GM23338 (cell line): Measurements from ENCODE around the gene GUCA2A. TPM values are rescaled to one million over a fixed set of nuclear protein-coding genes. Genes with fewer than 3 reads are reported as not detected.

ENCODE experiments used
- ATAC-seq: fragments of 200-7000 bp; cut with Tn5 transposase; 3 replicates; pipeline ENCODE4 v1.9.1; 2020
- DNase-seq: peaks from one replicate; pipeline ENCODE4 v3.0.0-alpha.2; 2015; ENCODE audit warnings: low spot score
- H2AFZ ChIP-seq: fragments of 200-600 bp; sonication (generic); 2 replicates; pipeline ENCODE4 v1.8.0; 2016; ENCODE audit warnings: antibody characterized with exemption, mild to moderate bottlenecking, moderate library complexity
- H3F3A ChIP-seq: fragments of 200-600 bp; sonication (generic); replicated peaks from 2 replicates; pipeline ENCODE4 v1.8.0; 2017; ENCODE audit warnings: antibody characterized with exemption, mixed run types, low read depth
- H3K27ac ChIP-seq: fragments of 200-600 bp; sonication (generic); 2 replicates; pipeline ENCODE4 v1.6.1; 2016; ENCODE audit warnings: low read depth
- H3K27me3 ChIP-seq: fragments of 200-600 bp; sonication (generic); 2 replicates; pipeline ENCODE4 v1.8.0; 2016; ENCODE audit warnings: mild to moderate bottlenecking, mixed run types, moderate library complexity; ENCODE audit not compliant: insufficient read depth
- H3K36me3 ChIP-seq: fragments of 200-600 bp; sonication (generic); 2 replicates; pipeline ENCODE4 v1.8.0; 2016; ENCODE audit warnings: mild to moderate bottlenecking; ENCODE audit not compliant: insufficient read depth
- H3K4me1 ChIP-seq: fragments of 200-600 bp; sonication (generic); 2 replicates; pipeline ENCODE4 v1.8.0; 2016; ENCODE audit warnings: mild to moderate bottlenecking, moderate library complexity; ENCODE audit not compliant: insufficient read depth
- H3K4me2 ChIP-seq: fragments of 200-600 bp; sonication (generic); 2 replicates; pipeline ENCODE4 v1.7.1; 2017; ENCODE audit warnings: mixed run types
- H3K4me3 ChIP-seq: fragments of 200-600 bp; sonication (generic); 2 replicates; pipeline ENCODE4 v1.6.1; 2016; ENCODE audit warnings: mixed run types
- H3K79me2 ChIP-seq: fragments of 200-600 bp; sonication (generic); replicated peaks from 2 replicates; pipeline ENCODE4 v1.8.0; 2017; ENCODE audit warnings: mild to moderate bottlenecking; ENCODE audit not compliant: insufficient read depth
- H3K9me2 ChIP-seq: fragments of 200-600 bp; sonication (generic); 2 replicates; pipeline ENCODE4 v1.8.0; 2017; ENCODE audit not compliant: insufficient read depth
- H4K20me1 ChIP-seq: fragments of 200-600 bp; sonication (generic); replicated peaks from 2 replicates; pipeline ENCODE4 v1.8.0; 2017; ENCODE audit warnings: mild to moderate bottlenecking; ENCODE audit not compliant: insufficient read depth
- H3K27ac Mint-ChIP-seq: 2 replicates; pipeline ENCODE4 v1.8.0; 2020; ENCODE audit warnings: inconsistent platforms, mild to moderate bottlenecking, moderate library complexity, mixed read lengths
- H3K27me3 Mint-ChIP-seq: 3 replicates; pipeline ENCODE4 v1.8.0; 2022; ENCODE audit warnings: low read depth, mild to moderate bottlenecking, moderate library complexity, mixed read lengths, inconsistent platforms; ENCODE audit not compliant: insufficient read depth, poor library complexity
- H3K36me3 Mint-ChIP-seq: 3 replicates; pipeline ENCODE4 v1.8.0; 2021; ENCODE audit warnings: low read depth, mild to moderate bottlenecking, inconsistent platforms, moderate library complexity, mixed read lengths
- H3K4me1 Mint-ChIP-seq: 3 replicates; pipeline ENCODE4 v1.8.0; 2020; ENCODE audit warnings: mild to moderate bottlenecking, inconsistent platforms, mixed read lengths
- H3K4me3 Mint-ChIP-seq: 3 replicates; pipeline ENCODE4 v1.8.0; 2021; ENCODE audit warnings: moderate library complexity, mild to moderate bottlenecking, inconsistent platforms, mixed read lengths
- H3K9me3 Mint-ChIP-seq: 3 replicates; pipeline ENCODE4 v1.8.0; 2020; ENCODE audit warnings: moderate library complexity, mild to moderate bottlenecking, inconsistent platforms, mixed read lengths
- CTCF ChIP-seq, 2 experiments: fragments of 200-600 bp in 1 of 2; sonication (generic) in 1 of 2; conservative IDR thresholded peaks; 2 replicates each; pipeline versions ENCODE4 v1.5.1 to v1.6.1; 2016 to 2017; ENCODE audit warnings: antibody characterized with exemption in 2 of 2, low read depth in 2 of 2, mild to moderate bottlenecking in 2 of 2, moderate library complexity in 1 of 2
- ETS1 ChIP-seq: IDR thresholded peaks from 2 replicates; pipeline ENCODE4 v1.6.1; 2016; ENCODE audit warnings: antibody characterized with exemption
- EZH2 ChIP-seq: fragments of 200-600 bp; sonication (generic); IDR thresholded peaks from one replicate; pipeline ENCODE4 v1.8.0; 2017; ENCODE audit warnings: antibody characterized with exemption, mild to moderate bottlenecking, low read depth; ENCODE audit not compliant: unreplicated experiment
- EZH2phosphoT487 ChIP-seq: fragments of 200-600 bp; sonication (generic); IDR thresholded peaks from one replicate; pipeline ENCODE4 v1.8.1; 2018; ENCODE audit warnings: antibody characterized with exemption; ENCODE audit not compliant: unreplicated experiment
- JUNB ChIP-seq: IDR thresholded peaks from one replicate; pipeline ENCODE4 v1.6.1; 2016; ENCODE audit warnings: antibody characterized with exemption; ENCODE audit not compliant: unreplicated experiment
- NANOG ChIP-seq: IDR thresholded peaks from 2 replicates; pipeline ENCODE4 v1.6.1; 2016; ENCODE audit warnings: antibody characterized with exemption, borderline replicate concordance
- POLR2AphosphoS5 ChIP-seq: IDR thresholded peaks from 2 replicates; pipeline ENCODE4 v1.6.1; 2016; ENCODE audit warnings: antibody characterized with exemption, low read depth
- STAT1 ChIP-seq: IDR thresholded peaks from one replicate; pipeline ENCODE4 v1.6.1; 2016; ENCODE audit warnings: antibody characterized with exemption; ENCODE audit not compliant: unreplicated experiment
- ZNF114 ChIP-seq: fragments of 250-450 bp; sonication (Bioruptor Pico); IDR thresholded peaks from 2 replicates; pipeline ENCODE4 v1.5.0; 2020; ENCODE audit warnings: mild to moderate bottlenecking, moderate library complexity
- ZNF331 ChIP-seq: fragments of 250-450 bp; sonication (Bioruptor Pico); IDR thresholded peaks from 2 replicates; pipeline ENCODE4 v1.5.0; 2020; ENCODE audit warnings: low read depth, mild to moderate bottlenecking, moderate library complexity
- polyA plus RNA-seq: library from polyadenylated mRNA; unstranded; fragments of >200 nt; fragmentation: Nextera tagmentation; extraction: Ambion mirVana; gene quantifications from 2 replicates; pipeline ENCODE4 v1.2.1, GENCODE V29; 2016
- total RNA-seq: library from RNA; depleted of rRNA; stranded (reverse); fragments of >200 nt; shearing (Covaris generic); gene quantifications from 2 replicates; pipeline ENCODE4 v1.2.3, GENCODE V29; 2014
- TF ChIP-seq, protein P1 (sequence below): fragments of 250-450 bp; sonication (Bioruptor Pico); IDR thresholded peaks from 2 replicates; pipeline ENCODE4 v1.5.0; 2020; ENCODE audit warnings: mild to moderate bottlenecking, moderate library complexity

Gene GUCA2A
- total and polyA plus RNA-seq, 2 experiments from 2014 or later, result not detected

DNA sequence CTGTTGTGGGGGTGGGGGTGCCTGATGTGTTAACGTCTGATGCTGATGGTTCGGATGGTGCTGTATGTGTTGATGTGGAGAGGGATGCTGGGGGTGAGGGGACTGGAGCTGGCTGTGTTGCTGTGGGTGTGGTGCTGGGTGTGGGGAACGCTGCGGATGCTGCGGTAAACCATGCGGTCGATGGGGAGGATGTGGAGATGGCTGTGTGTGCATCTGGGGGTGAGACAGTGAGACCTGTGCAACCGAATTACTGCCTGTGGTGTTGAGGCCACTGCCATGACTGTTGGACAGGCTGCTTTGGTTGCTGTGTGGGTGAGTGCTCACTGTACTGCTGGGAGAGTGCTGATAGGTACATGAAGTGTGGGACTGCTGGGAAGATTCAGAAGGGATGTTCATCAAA lies 26.8 kb upstream of the GUCA2A start:
- peaks cover 4% of the 10 kb centered on the region for H3K27me3 Mint-ChIP-seq
- no peak overlapping the region for H3K27ac ChIP-seq
- no peaks in the 10 kb centered on the region for H3K4me1 ChIP-seq
- ATAC-seq (no peak), DNase-seq (no peak)
- no peaks in the 10 kb centered on the region for H3K27me3 ChIP-seq
- no peaks in the 10 kb centered on the region for H3F3A ChIP-seq
- no peak overlapping the region for H3K4me2 ChIP-seq
- H3K9me2 ChIP-seq, result no peaks in the 10 kb centered on the region
- H3K79me2 ChIP-seq, result 0 out of 2 replicates have a peak, but pooled peaks cover 3% of the 10 kb centered on the region
- H3K27ac Mint-ChIP-seq, result no peak overlapping the region
- no peaks in the 10 kb centered on the region for H3K4me1 Mint-ChIP-seq
- no peak overlapping the region for H3K4me3 Mint-ChIP-seq
- peaks cover 22% of the 10 kb centered on the region; the same call in 1 of the 2 replicates for H3K36me3 ChIP-seq
- H2AFZ ChIP-seq, result no peak overlapping the region
- no peaks in the 10 kb centered on the region for H4K20me1 ChIP-seq
- no peak overlapping the region for H3K4me3 ChIP-seq
- no peak for TF ChIP-seq EZH2phosphoT487
- no peak for TF ChIP-seq JUNB
- TF ChIP-seq ZNF331 (CRISPR knock-in tag), result no peak
- TF ChIP-seq STAT1, result no peak
- no peak for TF ChIP-seq ZNF114 (CRISPR knock-in tag)
- no peak for TF ChIP-seq NANOG
- no peak for TF ChIP-seq ETS1
- TF ChIP-seq EZH2, result no peak
- peaks cover 21% of the 10 kb centered on the region for H3K36me3 Mint-ChIP-seq
- H3K9me3 Mint-ChIP-seq, result no peaks in the 10 kb centered on the region

DNA sequence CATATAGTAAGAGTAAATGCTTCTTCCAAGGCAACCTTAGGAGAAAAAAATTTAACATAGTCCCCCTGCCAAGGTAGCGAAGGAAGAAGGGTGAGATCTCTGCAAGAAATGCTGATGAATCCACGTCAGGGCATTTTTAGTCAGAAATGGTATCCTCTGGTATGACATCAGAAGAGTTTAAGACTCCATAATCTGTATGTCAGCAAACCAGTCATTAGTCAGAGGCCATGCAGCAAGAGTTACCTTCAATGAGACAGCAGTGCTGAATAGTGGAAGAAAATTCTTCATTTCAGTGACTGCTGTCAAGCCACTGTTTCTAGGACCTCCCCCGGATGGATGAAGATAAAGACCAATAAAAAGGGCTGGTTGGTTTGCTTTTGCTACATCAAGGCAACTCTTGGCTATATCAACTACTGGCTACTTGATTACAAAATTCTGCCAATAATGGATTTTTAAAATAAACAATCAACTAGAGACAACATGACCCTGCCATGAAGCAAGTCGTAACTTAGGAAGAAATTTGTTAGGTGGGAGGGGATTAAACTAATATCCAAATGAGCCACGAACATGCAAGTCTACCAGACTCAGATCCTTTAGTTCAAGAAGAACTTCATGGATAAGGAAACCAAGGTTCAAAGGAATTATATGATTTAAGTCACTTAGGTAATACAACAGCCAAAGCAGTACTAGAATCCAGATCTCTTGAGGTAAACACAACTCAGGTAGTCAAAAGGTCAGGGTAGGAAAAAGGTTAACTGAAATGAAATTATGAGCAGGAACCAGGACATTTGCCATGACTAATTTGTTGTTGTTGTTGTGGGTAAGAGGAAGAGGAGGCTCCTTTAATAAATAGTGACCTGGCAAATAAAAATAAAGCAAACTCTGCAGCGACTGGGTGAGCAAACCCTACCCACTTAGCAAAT lies 25.6 kb upstream of the GUCA2A start:
- no peak overlapping the region for H3K27ac Mint-ChIP-seq
- H3K27me3 ChIP-seq, result no peaks in the 10 kb centered on the region
- no peaks in the 10 kb centered on the region for H3K9me3 Mint-ChIP-seq
- peaks cover 4% of the 10 kb centered on the region for H3K27me3 Mint-ChIP-seq
- H4K20me1 ChIP-seq, result no peaks in the 10 kb centered on the region
- peaks cover 16% of the 10 kb centered on the region; the same call in 1 of the 2 replicates for H3K36me3 ChIP-seq
- H3K4me3 Mint-ChIP-seq, result no peak overlapping the region
- 0 out of 2 replicates have a peak, but pooled peaks cover 3% of the 10 kb centered on the region for H3K79me2 ChIP-seq
- H3K4me3 ChIP-seq, result no peak overlapping the region
- no peak for DNase-seq
- H3K36me3 Mint-ChIP-seq, result peaks cover 27% of the 10 kb centered on the region
- H2AFZ ChIP-seq, result no peak overlapping the region
- no peaks in the 10 kb centered on the region for H3K4me1 Mint-ChIP-seq
- H3K27ac ChIP-seq, result no peak overlapping the region
- no peaks in the 10 kb centered on the region for H3K9me2 ChIP-seq
- no peak for ATAC-seq
- H3F3A ChIP-seq, result no peaks in the 10 kb centered on the region
- H3K4me2 ChIP-seq, result no peak overlapping the region
- no peaks in the 10 kb centered on the region for H3K4me1 ChIP-seq
- TF ChIP-seq EZH2 (no peak), CTCF (conservative IDR thresholded peaks at IDR 0.05; ENCODE audit: low read depth in 2 of 2) (no peak), POLR2AphosphoS5 (no peak)
- TF ChIP-seq, protein P1, sequence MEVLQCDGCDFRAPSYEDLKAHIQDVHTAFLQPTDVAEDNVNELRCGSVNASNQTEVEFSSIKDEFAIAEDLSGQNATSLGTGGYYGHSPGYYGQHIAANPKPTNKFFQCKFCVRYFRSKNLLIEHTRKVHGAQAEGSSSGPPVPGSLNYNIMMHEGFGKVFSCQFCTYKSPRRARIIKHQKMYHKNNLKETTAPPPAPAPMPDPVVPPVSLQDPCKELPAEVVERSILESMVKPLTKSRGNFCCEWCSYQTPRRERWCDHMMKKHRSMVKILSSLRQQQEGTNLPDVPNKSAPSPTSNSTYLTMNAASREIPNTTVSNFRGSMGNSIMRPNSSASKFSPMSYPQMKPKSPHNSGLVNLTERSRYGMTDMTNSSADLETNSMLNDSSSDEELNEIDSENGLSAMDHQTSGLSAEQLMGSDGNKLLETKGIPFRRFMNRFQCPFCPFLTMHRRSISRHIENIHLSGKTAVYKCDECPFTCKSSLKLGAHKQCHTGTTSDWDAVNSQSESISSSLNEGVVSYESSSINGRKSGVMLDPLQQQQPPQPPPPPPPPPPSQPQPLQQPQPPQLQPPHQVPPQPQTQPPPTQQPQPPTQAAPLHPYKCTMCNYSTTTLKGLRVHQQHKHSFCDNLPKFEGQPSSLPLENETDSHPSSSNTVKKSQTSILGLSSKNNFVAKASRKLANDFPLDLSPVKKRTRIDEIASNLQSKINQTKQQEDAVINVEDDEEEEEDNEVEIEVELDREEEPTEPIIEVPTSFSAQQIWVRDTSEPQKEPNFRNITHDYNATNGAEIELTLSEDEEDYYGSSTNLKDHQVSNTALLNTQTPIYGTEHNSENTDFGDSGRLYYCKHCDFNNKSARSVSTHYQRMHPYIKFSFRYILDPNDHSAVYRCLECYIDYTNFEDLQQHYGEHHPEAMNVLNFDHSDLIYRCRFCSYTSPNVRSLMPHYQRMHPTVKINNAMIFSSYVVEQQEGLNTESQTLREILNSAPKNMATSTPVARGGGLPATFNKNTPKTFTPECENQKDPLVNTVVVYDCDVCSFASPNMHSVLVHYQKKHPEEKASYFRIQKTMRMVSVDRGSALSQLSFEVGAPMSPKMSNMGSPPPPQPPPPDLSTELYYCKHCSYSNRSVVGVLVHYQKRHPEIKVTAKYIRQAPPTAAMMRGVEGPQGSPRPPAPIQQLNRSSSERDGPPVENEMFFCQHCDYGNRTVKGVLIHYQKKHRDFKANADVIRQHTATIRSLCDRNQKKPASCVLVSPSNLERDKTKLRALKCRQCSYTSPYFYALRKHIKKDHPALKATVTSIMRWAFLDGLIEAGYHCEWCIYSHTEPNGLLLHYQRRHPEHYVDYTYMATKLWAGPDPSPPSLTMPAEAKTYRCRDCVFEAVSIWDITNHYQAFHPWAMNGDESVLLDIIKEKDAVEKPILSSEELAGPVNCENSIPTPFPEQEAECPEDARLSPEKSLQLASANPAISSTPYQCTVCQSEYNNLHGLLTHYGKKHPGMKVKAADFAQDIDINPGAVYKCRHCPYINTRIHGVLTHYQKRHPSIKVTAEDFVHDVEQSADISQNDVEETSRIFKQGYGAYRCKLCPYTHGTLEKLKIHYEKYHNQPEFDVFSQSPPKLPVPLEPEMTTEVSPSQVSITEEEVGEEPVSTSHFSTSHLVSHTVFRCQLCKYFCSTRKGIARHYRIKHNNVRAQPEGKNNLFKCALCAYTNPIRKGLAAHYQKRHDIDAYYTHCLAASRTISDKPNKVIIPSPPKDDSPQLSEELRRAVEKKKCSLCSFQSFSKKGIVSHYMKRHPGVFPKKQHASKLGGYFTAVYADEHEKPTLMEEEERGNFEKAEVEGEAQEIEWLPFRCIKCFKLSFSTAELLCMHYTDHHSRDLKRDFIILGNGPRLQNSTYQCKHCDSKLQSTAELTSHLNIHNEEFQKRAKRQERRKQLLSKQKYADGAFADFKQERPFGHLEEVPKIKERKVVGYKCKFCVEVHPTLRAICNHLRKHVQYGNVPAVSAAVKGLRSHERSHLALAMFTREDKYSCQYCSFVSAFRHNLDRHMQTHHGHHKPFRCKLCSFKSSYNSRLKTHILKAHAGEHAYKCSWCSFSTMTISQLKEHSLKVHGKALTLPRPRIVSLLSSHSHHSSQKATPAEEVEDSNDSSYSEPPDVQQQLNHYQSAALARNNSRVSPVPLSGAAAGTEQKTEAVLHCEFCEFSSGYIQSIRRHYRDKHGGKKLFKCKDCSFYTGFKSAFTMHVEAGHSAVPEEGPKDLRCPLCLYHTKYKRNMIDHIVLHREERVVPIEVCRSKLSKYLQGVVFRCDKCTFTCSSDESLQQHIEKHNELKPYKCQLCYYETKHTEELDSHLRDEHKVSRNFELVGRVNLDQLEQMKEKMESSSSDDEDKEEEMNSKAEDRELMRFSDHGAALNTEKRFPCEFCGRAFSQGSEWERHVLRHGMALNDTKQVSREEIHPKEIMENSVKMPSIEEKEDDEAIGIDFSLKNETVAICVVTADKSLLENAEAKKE (CRISPR knock-in tag), result no peak
